CD14-positive monocyte (primary cell): ENCODE data around the gene CYREN. TPM values are rescaled to one million over a fixed set of nuclear protein-coding genes. Genes with fewer than 3 reads are reported as not detected.

ENCODE experiments used
- DNase-seq, 3 donors: peaks; one replicate each; pipeline ENCODE4 v3.0.0-alpha.2; 2011 to 2022
- H2AFZ ChIP-seq: 2 replicates; pipeline ENCODE4 v1.6.0; 2012; ENCODE audit warnings: mild to moderate bottlenecking, low read depth, low read length, inconsistent platforms; ENCODE audit not compliant: insufficient read depth, poor library complexity, severe bottlenecking
- H3K27ac ChIP-seq, 2 donors: 1 replicate in 1 of 2; 2 replicates in 1 of 2; pipeline ENCODE4 v1.5.1; 2012 to 2013; ENCODE audit warnings: low read length in 2 of 2, control low read depth in 1 of 2, inconsistent platforms in 1 of 2, low read depth in 1 of 2, mild to moderate bottlenecking in 1 of 2
- H3K27me3 ChIP-seq, 2 donors: one replicate each; pipeline versions ENCODE4 v1.6.0 to v1.6.1; 2011 to 2013; ENCODE audit warnings: low read length in 2 of 2; ENCODE audit not compliant: control insufficient read depth in 2 of 2, insufficient read depth in 2 of 2
- H3K36me3 ChIP-seq, 2 donors: replicated peaks in 1 of 2; 1 replicate in 1 of 2; 2 replicates in 1 of 2; pipeline versions ENCODE4 v1.5.1 to v1.6.1; 2012 to 2013; ENCODE audit warnings: low read length in 2 of 2, control low read depth in 1 of 2, inconsistent platforms in 1 of 2, mild to moderate bottlenecking in 1 of 2; ENCODE audit not compliant: insufficient read depth in 2 of 2, control insufficient read depth in 1 of 2
- H3K4me1 ChIP-seq, 2 donors: 1 replicate in 1 of 2; 2 replicates in 1 of 2; pipeline versions ENCODE4 v1.5.1 to v1.6.1; 2012 to 2013; ENCODE audit warnings: low read length in 2 of 2, control low read depth in 1 of 2, inconsistent platforms in 1 of 2, mild to moderate bottlenecking in 1 of 2, moderate library complexity in 1 of 2; ENCODE audit not compliant: insufficient read depth in 2 of 2, control insufficient read depth in 1 of 2
- H3K4me2 ChIP-seq: replicated peaks from 2 replicates; pipeline ENCODE3; 2012; ENCODE audit warnings: low read length, moderate library complexity, mild to moderate bottlenecking; ENCODE audit not compliant: poor library complexity, severe bottlenecking; ENCODE audit errors: extremely low read depth
- H3K4me3 ChIP-seq, 3 experiments: fragments of 200-600 bp in 1 of 3; sonication (generic) in 1 of 3; replicated peaks in 1 of 3; 1 replicate in 2 of 3; 2 replicates in 1 of 3; pipeline ENCODE4 v1.5.1; 2011 to 2013; ENCODE audit warnings: low read length in 3 of 3, mild to moderate bottlenecking in 3 of 3, control low read depth in 2 of 3, low read depth in 2 of 3, inconsistent platforms in 1 of 3, moderate library complexity in 1 of 3
- H3K79me2 ChIP-seq: 2 replicates; pipeline ENCODE4 v1.6.0; 2012; ENCODE audit warnings: mild to moderate bottlenecking, control low read depth, inconsistent platforms, low read length, moderate library complexity; ENCODE audit not compliant: insufficient read depth
- H3K9ac ChIP-seq: 2 replicates; pipeline ENCODE4 v1.6.0; 2017; ENCODE audit warnings: low read length, mild to moderate bottlenecking; ENCODE audit not compliant: insufficient read depth, poor library complexity, severe bottlenecking
- H3K9me3 ChIP-seq, 2 donors: replicated peaks in 1 of 2; 1 replicate in 1 of 2; 2 replicates in 1 of 2; pipeline versions ENCODE4 v1.5.1 to v1.6.1; 2012 to 2013; ENCODE audit warnings: low read length in 2 of 2, control low read depth in 1 of 2; ENCODE audit not compliant: control insufficient read depth in 1 of 2, insufficient read depth in 1 of 2
- H4K20me1 ChIP-seq: 2 replicates; pipeline ENCODE4 v1.6.0; 2012; ENCODE audit warnings: mild to moderate bottlenecking, low read length, control low read depth, moderate library complexity; ENCODE audit not compliant: insufficient read depth
- H3K27ac Mint-ChIP-seq, 7 donors: one replicate each; pipeline ENCODE4 v1.8.0; 2020; ENCODE audit warnings: mild to moderate bottlenecking in 7 of 7, mixed read lengths in 7 of 7, moderate library complexity in 6 of 7, inconsistent platforms in 2 of 7
- H3K27me3 Mint-ChIP-seq, 3 donors: one replicate each; pipeline ENCODE4 v1.8.0; 2021 to 2022; ENCODE audit warnings: low read depth in 3 of 3, mild to moderate bottlenecking in 3 of 3, mixed read lengths in 3 of 3, moderate library complexity in 3 of 3, inconsistent platforms in 1 of 3
- H3K36me3 Mint-ChIP-seq, 2 donors: one replicate each; pipeline ENCODE4 v1.8.0; 2020; ENCODE audit warnings: mixed read lengths in 2 of 2, inconsistent platforms in 1 of 2, mild to moderate bottlenecking in 1 of 2
- H3K4me1 Mint-ChIP-seq: one replicate; pipeline ENCODE4 v1.8.0; 2020; ENCODE audit warnings: mild to moderate bottlenecking, mixed read lengths
- H3K4me3 Mint-ChIP-seq, 2 donors: one replicate each; pipeline ENCODE4 v1.8.0; 2020; ENCODE audit warnings: mild to moderate bottlenecking in 2 of 2, mixed read lengths in 2 of 2, moderate library complexity in 1 of 2
- H3K9me3 Mint-ChIP-seq, 7 donors: one replicate each; pipeline ENCODE4 v1.8.0; 2020 to 2022; ENCODE audit warnings: mixed read lengths in 7 of 7, mild to moderate bottlenecking in 6 of 7, moderate library complexity in 6 of 7, inconsistent platforms in 2 of 7
- WGBS: methylation state at CpG from one replicate; pipeline ENCODE4 v1.1.5; 2013; ENCODE audit warnings: missing lambda C conversion rate; ENCODE audit not compliant: insufficient coverage; 5-methylcytosine and 5-hydroxymethylcytosine counted together
- intact Hi-C, 2 donors: fragments of 100-400 bp; cut with micrococcal nuclease; formaldehyde crosslinking; loops; one replicate each; pipeline versions ENCODE4 v1.15.0 to v1.15.1; 2023
- polyA plus RNA-seq, 3 donors: library from polyadenylated mRNA; depleted of rRNA in 1 of 3; unstranded in 2 of 3; stranded (reverse) in 1 of 3; fragments of 300-500 nt in 2 of 3; fragments of >200 nt in 1 of 3; fragmentation: Illumina TruSeq in 2 of 3; gene quantifications; 1 replicate in 2 of 3; 2 replicates in 1 of 3; pipeline ENCODE4 v1.2.3, GENCODE V29; 2012 to 2021
- TF ChIP-seq, protein P1 (sequence below): fragments of 200-600 bp; IDR thresholded peaks from one replicate; pipeline ENCODE4 v1.8.0; 2022; ENCODE audit warnings: antibody characterized with exemption, mild to moderate bottlenecking

CYREN gene
- polyA plus RNA-seq, 3 donors: 20.6 to 47.4 (median 40.1) TPM

GRCh38 chr7:135186261-135186540, 15.7 kb upstream of the CYREN start:
- Histone ChIP-seq H4K20me1 (no peaks in the 10 kb centered on the region), H2AFZ (no peak overlapping the region), H3K79me2 (no peaks in the 10 kb centered on the region), H3K27me3 (no peaks in the 10 kb centered on the region), H3K4me3 (no peak overlapping the region), H3K27ac (no peak overlapping the region), H3K9me3 (peaks cover 27 to 28% of the 10 kb centered on the region in 2 donors), H3K36me3 (peaks cover 81 to 98% of the 10 kb centered on the region in 2 donors), H3K9ac (no peak overlapping the region), H3K4me1 (no peaks in the 10 kb centered on the region), H3K4me2 (no peak overlapping the region)
- H3K27me3 Mint-ChIP-seq: no peaks in the 10 kb centered on the region
- H3K9me3 Mint-ChIP-seq: peaks cover 25 to 35% (median 30%) of the 10 kb centered on the region in 7 donors
- TF ChIP-seq, protein P1, sequence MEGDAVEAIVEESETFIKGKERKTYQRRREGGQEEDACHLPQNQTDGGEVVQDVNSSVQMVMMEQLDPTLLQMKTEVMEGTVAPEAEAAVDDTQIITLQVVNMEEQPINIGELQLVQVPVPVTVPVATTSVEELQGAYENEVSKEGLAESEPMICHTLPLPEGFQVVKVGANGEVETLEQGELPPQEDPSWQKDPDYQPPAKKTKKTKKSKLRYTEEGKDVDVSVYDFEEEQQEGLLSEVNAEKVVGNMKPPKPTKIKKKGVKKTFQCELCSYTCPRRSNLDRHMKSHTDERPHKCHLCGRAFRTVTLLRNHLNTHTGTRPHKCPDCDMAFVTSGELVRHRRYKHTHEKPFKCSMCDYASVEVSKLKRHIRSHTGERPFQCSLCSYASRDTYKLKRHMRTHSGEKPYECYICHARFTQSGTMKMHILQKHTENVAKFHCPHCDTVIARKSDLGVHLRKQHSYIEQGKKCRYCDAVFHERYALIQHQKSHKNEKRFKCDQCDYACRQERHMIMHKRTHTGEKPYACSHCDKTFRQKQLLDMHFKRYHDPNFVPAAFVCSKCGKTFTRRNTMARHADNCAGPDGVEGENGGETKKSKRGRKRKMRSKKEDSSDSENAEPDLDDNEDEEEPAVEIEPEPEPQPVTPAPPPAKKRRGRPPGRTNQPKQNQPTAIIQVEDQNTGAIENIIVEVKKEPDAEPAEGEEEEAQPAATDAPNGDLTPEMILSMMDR: no peak
- intact Hi-C loops: no loop called here
- no peak overlapping the region for H3K4me3 Mint-ChIP-seq
- no peak for DNase-seq
- H3K36me3 Mint-ChIP-seq: peaks cover 93 to 97% of the 10 kb centered on the region in 2 donors
- WGBS: 85% methylated on average over 1 of the region's 3 CpGs
- no peaks in the 10 kb centered on the region for H3K4me1 Mint-ChIP-seq
- no peak overlapping the region for H3K27ac Mint-ChIP-seq

DNA sequence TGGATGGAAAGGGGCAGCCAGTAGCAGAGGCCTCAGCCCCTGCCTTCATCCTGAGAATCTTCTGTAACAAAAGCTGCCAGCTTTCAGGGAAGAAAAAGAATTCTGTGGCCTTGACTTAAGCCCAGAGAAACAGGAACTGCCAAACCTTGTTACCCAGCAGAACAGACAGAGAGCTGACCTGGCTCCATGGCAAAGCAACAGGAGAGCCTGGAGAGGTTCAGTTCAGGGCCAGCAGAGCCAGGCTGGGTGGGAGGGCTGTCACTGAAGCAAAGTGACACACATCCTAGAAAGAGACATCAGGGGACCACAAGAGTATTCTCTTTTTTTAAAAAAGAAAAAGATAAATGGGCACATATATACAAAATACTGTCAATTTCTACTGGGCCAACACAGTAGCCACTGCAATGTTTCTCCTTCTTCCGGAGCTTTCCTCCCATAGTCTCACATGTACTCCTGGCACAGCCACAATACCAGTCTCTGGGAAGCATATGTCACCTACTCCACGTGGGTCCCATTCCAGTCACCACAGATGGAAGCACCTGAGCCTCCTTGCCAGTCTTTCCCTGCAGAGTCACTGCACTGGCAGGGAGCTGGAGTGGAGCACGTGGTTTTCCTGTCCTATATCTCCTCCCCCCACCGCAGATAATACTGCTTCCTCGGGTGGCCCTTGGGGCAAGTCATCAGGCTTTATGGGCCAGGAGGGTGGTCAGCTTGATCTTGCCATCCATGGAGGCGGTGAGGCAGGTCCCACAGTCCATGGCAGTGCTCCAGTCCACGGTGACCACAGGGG, 15.2 kb upstream of the CYREN start:
- WGBS: 79% methylated on average over 7 of the region's 7 CpGs
- peaks cover 77 to 93% of the 10 kb centered on the region in 2 donors for H3K36me3 ChIP-seq
- no peaks in the 10 kb centered on the region for H3K79me2 ChIP-seq
- intact Hi-C loops: no loop called here
- Mint-ChIP-seq H3K4me1 (no peaks in the 10 kb centered on the region), H3K4me3 (no peak overlapping the region), H3K9me3 (peaks cover 29 to 40% (median 35%) of the 10 kb centered on the region in 7 donors), H3K27ac (peak overlapping the region in 1 of 7 donors; percentile 48), H3K27me3 (no peaks in the 10 kb centered on the region), H3K36me3 (peaks cover 89 to 92% of the 10 kb centered on the region in 2 donors)
- H3K4me1 ChIP-seq: no peaks in the 10 kb centered on the region
- no peaks in the 10 kb centered on the region for H4K20me1 ChIP-seq
- no peak for DNase-seq
- TF ChIP-seq, protein P1: no peak
- no peaks in the 10 kb centered on the region for H3K27me3 ChIP-seq
- no peak overlapping the region for H3K4me2 ChIP-seq
- no peak overlapping the region for H3K9ac ChIP-seq
- no peak overlapping the region for H3K4me3 ChIP-seq
- H2AFZ ChIP-seq: no peak overlapping the region
- H3K27ac ChIP-seq: no peak overlapping the region
- H3K9me3 ChIP-seq: peaks cover 32% of the 10 kb centered on the region in 2 donors
